OCI-LY1 (cell line): ENCODE measurements around the gene HEG1.

Source experiments
- CTCF ChIP-seq: fragments of 200-600 bp; sonication (generic), shearing (Covaris generic); IDR thresholded peaks from 2 replicates; pipeline ENCODE4 v1.5.1; 2017; ENCODE audit warnings: mild to moderate bottlenecking, antibody characterized with exemption, low read length, moderate library complexity, mixed read lengths
- EZH2 ChIP-seq: fragments of 200-600 bp; sonication (generic), shearing (Covaris generic); IDR thresholded peaks from 2 replicates; pipeline ENCODE4 v1.8.0; 2017; ENCODE audit warnings: borderline replicate concordance, mixed run types, mild to moderate bottlenecking, antibody characterized with exemption, low read length, moderate library complexity, mixed read lengths

- no peak for TF ChIP-seq CTCF
- TF ChIP-seq EZH2, result no peak
These were observed 137.3 kb downstream of the HEG1 start for GRCh38 chr3:124918524-124918923.
